Esophagus squamous epithelium (tissue), 5 donors: ENCODE data around the gene ADCYAP1R1. TPM values are rescaled to one million over a fixed set of nuclear protein-coding genes. Genes with fewer than 3 reads are reported as not detected.

Experiments used
- DNase-seq: peaks from one replicate; lab custom pipeline; 2025; lab: John Stamatoyannopoulos, UW
- H3K27ac ChIP-seq, 4 donors: fragments of 200-600 bp; sonication (generic); one replicate each; pipeline ENCODE4 v1.5.1; 2016 to 2019; ENCODE audit warnings: mild to moderate bottlenecking in 1 of 4
- H3K27me3 ChIP-seq, 4 donors: fragments of 200-600 bp; sonication (generic); 1 replicate in 3 of 4; 2 replicates in 1 of 4; pipeline versions ENCODE4 v1.5.1 to v1.6.0; 2017 to 2021; ENCODE audit warnings: antibody characterized with exemption in 1 of 4
- H3K36me3 ChIP-seq, 3 donors: fragments of 200-600 bp; sonication (generic); one replicate each; pipeline ENCODE4 v1.5.1; 2016 to 2019
- H3K4me1 ChIP-seq, 3 donors: fragments of 200-600 bp; sonication (generic); one replicate each; pipeline ENCODE4 v1.5.1; 2017 to 2019
- H3K4me3 ChIP-seq, 4 donors: fragments of 200-600 bp; sonication (generic); 1 replicate in 3 of 4; 2 replicates in 1 of 4; pipeline ENCODE4 v1.5.1; 2016 to 2019; ENCODE audit warnings: mild to moderate bottlenecking in 2 of 4, moderate library complexity in 1 of 4
- H3K9me3 ChIP-seq, 3 donors: fragments of 200-600 bp; sonication (generic); one replicate each; pipeline ENCODE4 v1.5.1; 2016 to 2019
- CTCF ChIP-seq, 6 experiments: fragments of 450-650 bp in 4 of 6; fragments of 200-600 bp in 2 of 6; sonication (generic) in 2 of 6; IDR thresholded peaks; one replicate each; pipeline ENCODE4 v1.5.1; 2016 to 2019; ENCODE audit warnings: antibody characterized with exemption in 6 of 6, mild to moderate bottlenecking in 4 of 6, moderate library complexity in 4 of 6
- POLR2A ChIP-seq, 4 donors: fragments of 450-650 bp; IDR thresholded peaks; one replicate each; pipeline ENCODE4 v1.6.1; 2017; ENCODE audit warnings: antibody characterized with exemption in 4 of 4, mild to moderate bottlenecking in 4 of 4, moderate library complexity in 3 of 4
- WGBS, 2 donors: methylation state at CpG; one replicate each; pipeline ENCODE4 v1.1.5; 2018; 5-methylcytosine and 5-hydroxymethylcytosine counted together
- intact Hi-C: fragments of 100-400 bp; cut with DNase I; formaldehyde crosslinking; loops from one replicate; pipeline ENCODE4 v1.15.0; 2022
- total RNA-seq, 4 donors: library from RNA; depleted of rRNA; stranded (reverse); fragments of >200 nt; gene quantifications; one replicate each; pipeline ENCODE4 v1.1.0, GENCODE V29; 2016
- donor health status: DM: yes; HTN: yes; CAD: no.

The ADCYAP1R1 gene
- total RNA-seq, 4 donors from 2014 or later, result 0.15 to 10.5 (median 0.20) TPM

DNA sequence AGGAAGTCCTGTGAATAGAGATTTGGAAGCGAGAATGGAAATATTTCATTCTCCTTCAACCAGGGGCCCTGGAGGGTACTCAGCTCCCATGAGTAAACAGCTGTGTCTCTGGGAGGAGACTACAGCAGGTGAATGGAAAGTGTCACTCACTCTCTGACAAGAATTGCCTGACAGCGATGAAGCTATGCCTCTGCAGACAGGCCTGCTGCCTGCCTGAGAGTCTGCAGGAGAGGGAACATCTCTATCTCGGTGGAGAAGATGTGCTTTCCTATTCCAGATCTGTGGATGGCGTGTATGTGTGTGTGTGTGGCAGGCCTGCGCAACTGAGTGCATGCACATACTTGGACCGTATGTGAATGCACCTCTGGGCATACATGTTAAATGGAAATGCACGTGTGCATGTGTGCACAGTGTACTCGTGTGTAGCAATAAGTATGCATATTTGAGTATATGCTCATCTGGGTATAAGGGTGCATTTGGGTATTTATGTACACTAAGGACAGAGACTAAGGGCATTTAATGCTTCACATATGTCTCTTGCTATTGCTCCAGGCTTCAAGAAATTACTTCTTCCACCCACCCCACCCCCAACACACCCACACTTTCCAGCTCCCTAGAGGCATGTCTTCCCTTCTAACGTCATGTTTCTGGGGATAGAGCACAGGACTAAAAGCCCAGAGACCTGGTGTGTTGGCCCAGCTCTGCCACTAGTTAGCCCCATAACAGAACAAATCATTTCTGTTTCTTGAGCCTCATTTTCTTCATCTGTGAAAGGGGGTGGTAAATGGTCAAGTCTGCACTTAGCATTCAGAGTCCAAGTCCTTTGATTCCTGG lies 4.6 kb upstream of the ADCYAP1R1 start:
- H3K27ac ChIP-seq, result no peak overlapping the region
- no peaks in the 10 kb centered on the region for H3K9me3 ChIP-seq
- WGBS, 2 donors, result 70 to 79% methylated on average over 8 to 9 of the region's 9 CpGs
- DNase-seq, result no peak
- no peaks in the 10 kb centered on the region for H3K36me3 ChIP-seq
- intact Hi-C loops, result no loop called here
- no peak overlapping the region for H3K4me3 ChIP-seq
- peaks cover under 1 to 9% (median 5%) of the 10 kb centered on the region in 3 donors for H3K4me1 ChIP-seq
- no peak for TF ChIP-seq CTCF (IDR thresholded peaks at IDR 0.05)
- no peak for TF ChIP-seq POLR2A (IDR thresholded peaks at IDR 0.05)
- peaks cover 0 to 70% (median 4%) of the 10 kb centered on the region in 4 donors for H3K27me3 ChIP-seq

DNA sequence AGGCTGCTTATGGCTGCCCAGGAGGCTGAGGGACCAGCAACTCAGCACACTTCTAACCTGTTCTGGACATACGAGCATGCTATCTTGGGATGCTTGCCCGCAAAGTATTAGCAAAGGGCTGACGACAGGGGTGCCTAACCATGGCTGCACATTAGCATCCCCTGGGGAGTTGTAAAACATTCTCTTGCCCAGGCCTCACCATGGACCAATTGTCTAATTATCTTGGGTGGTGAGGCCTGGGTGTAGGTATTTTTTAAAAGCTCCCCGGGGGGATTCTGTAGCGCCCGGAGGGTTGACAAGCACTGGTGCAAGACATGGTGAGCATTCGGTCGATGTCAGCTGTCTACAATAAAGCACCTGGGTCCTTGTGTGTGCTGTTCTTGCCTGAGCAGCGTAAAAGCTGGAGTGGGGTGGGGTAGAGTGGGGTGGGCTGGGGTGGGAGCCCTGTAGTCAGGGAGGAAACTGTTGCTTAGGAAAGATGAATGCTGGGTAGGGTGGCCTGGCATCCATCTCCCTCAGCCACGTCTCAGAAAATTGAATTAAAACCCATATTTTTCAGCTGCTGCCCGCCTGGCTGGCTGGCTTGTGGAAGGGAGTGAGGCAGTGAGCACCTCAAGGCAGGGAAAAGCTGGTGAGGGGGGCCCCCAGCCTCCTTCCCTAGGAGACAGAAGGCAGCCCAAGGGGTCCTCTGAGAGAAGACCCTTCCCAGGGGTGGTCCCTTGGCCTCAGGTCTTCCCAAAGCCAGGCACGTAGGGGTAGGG lies 2.9 kb upstream of the ADCYAP1R1 start:
- no peaks in the 10 kb centered on the region for H3K36me3 ChIP-seq
- H3K4me1 ChIP-seq, result peaks cover 5 to 17% (median 9%) of the 10 kb centered on the region in 3 donors
- peaks cover 0 to 72% (median 15%) of the 10 kb centered on the region in 4 donors for H3K27me3 ChIP-seq
- WGBS, 2 donors, result 49 to 88% methylated on average over 5 to 10 of the region's 12 CpGs
- intact Hi-C loops, result no loop called here
- DNase-seq, result no peak
- H3K9me3 ChIP-seq, result no peaks in the 10 kb centered on the region
- no peak for TF ChIP-seq CTCF (IDR thresholded peaks at IDR 0.05)
- no peak for TF ChIP-seq POLR2A (IDR thresholded peaks at IDR 0.05)
- H3K27ac ChIP-seq, result no peak overlapping the region
- H3K4me3 ChIP-seq, result no peak overlapping the region

- Histone ChIP-seq H3K4me1 (peaks cover 5 to 17% (median 9%) of the 10 kb centered on the region in 3 donors), H3K36me3 (no peaks in the 10 kb centered on the region), H3K27ac (peak overlapping the region in 1 of 4 donors; percentile 52), H3K4me3 (peak overlapping the region in 3 of 4 donors; percentile 34 to 61 (median 47)), H3K9me3 (no peaks in the 10 kb centered on the region), H3K27me3 (peaks cover 0 to 93% (median 15%) of the 10 kb centered on the region in 4 donors)
- WGBS, 2 donors, result 0 to 10% methylated on average over 2 to 25 of the region's 52 CpGs
- no peak for TF ChIP-seq POLR2A (IDR thresholded peaks at IDR 0.05)
- TF ChIP-seq CTCF (IDR thresholded peaks at IDR 0.05), result no peak
- DNase-seq, result no peak
- intact Hi-C loops, result no loop called here
These were observed 356 bp downstream of the ADCYAP1R1 start for GRCh38 chr7:31052487-31052840.

GRCh38 chr7:31052841-31053601 lies 913 bp downstream of the ADCYAP1R1 start:
- Histone ChIP-seq H3K27ac (peak overlapping the region in 1 of 4 donors; percentile 52), H3K9me3 (no peaks in the 10 kb centered on the region), H3K4me3 (peak overlapping the region in 3 of 4 donors; percentile 34 to 61 (median 47)), H3K27me3 (peaks cover 0 to 96% (median 15%) of the 10 kb centered on the region in 4 donors), H3K36me3 (no peaks in the 10 kb centered on the region), H3K4me1 (peaks cover 5 to 17% (median 9%) of the 10 kb centered on the region in 3 donors)
- 13 to 18% methylated on average over 3 to 14 of the region's 50 CpGs for WGBS, 2 donors
- no peak for DNase-seq
- TF ChIP-seq POLR2A (IDR thresholded peaks at IDR 0.05) (no peak), CTCF (IDR thresholded peaks at IDR 0.05) (no peak)
- intact Hi-C loops, result no loop called here
